Kidney (tissue), 14 donors: Measurements from ENCODE around the gene SGCB. TPM values are rescaled to one million over a fixed set of nuclear protein-coding genes. Genes with fewer than 3 reads are reported as not detected.

Source experiments
- DNase-seq, 5 donors: peaks; one replicate each; pipeline ENCODE4 v3.0.0-alpha.2; 2013 to 2020
- FAIRE-seq: peaks from 2 replicates; lab custom pipeline; 2012; peaks lifted over from hg19 to GRCh38; lab: Jason Lieb, UNC
- H3K27ac ChIP-seq, 2 donors: one replicate each; pipeline ENCODE4 v1.7.0; 2013; ENCODE audit warnings: low read depth in 2 of 2, low read length in 2 of 2, inconsistent platforms in 1 of 2
- H3K27me3 ChIP-seq: one replicate; pipeline ENCODE4 v1.7.1; 2013; ENCODE audit warnings: low read length, inconsistent platforms; ENCODE audit not compliant: control insufficient read depth, insufficient read depth
- H3K36me3 ChIP-seq, 3 donors: one replicate each; pipeline versions ENCODE4 v1.7.0 to v1.7.1; 2013; ENCODE audit warnings: low read length in 3 of 3, control low read depth in 1 of 3, inconsistent platforms in 1 of 3; ENCODE audit not compliant: insufficient read depth in 3 of 3, control insufficient read depth in 2 of 3
- H3K4me1 ChIP-seq, 3 donors: one replicate each; pipeline versions ENCODE4 v1.7.0 to v1.7.1; 2013; ENCODE audit warnings: low read length in 3 of 3, inconsistent platforms in 1 of 3, low read depth in 1 of 3; ENCODE audit not compliant: control insufficient read depth in 2 of 3, insufficient read depth in 2 of 3
- H3K4me3 ChIP-seq, 3 donors: one replicate each; pipeline versions ENCODE4 v1.7.0 to v1.8.1; 2013; ENCODE audit warnings: low read length in 3 of 3, control low read depth in 1 of 3, inconsistent platforms in 1 of 3
- H3K9ac ChIP-seq, 3 donors: one replicate each; pipeline versions ENCODE4 v1.7.0 to v1.7.1; 2013; ENCODE audit warnings: low read length in 3 of 3, control low read depth in 1 of 3, inconsistent platforms in 1 of 3
- H3K9me3 ChIP-seq, 3 donors: one replicate each; pipeline versions ENCODE4 v1.7.0 to v1.7.1; 2013; ENCODE audit warnings: low read length in 3 of 3, control low read depth in 1 of 3, inconsistent platforms in 1 of 3; ENCODE audit not compliant: control insufficient read depth in 2 of 3, insufficient read depth in 1 of 3
- intact Hi-C: fragments of 100-400 bp; cut with DNase I; formaldehyde crosslinking; loops from one replicate; pipeline ENCODE4 v1.11.1; 2022
- polyA plus RNA-seq: library from polyadenylated mRNA; stranded (reverse); fragments of 350-450 nt; fragmentation: Illumina TruSeq; extraction: RNeasy Lipid Tissue Mini Kit (QIAGEN cat#74804); gene quantifications from one replicate; pipeline ENCODE4 v1.2.3, GENCODE V29; 2014; ENCODE audit warnings: low read depth, low replicate concordance; ENCODE audit not compliant: insufficient read depth
- total RNA-seq: library from RNA; stranded (reverse); fragmentation: NEBNext Ultra II Directional; extraction: Animal tissue kit (Norgen Biotek cat#: 25700); gene quantifications from one replicate; pipeline ENCODE4 v1.2.1, GENCODE V29; 2021
- TF ChIP-seq, protein P1 (sequence below): IDR thresholded peaks from 3 replicates; pipeline ENCODE4 v1.5.1; 2012; ENCODE audit warnings: mild to moderate bottlenecking, moderate library complexity, borderline replicate concordance; ENCODE audit not compliant: insufficient read depth; ENCODE audit errors: extremely low read depth
- donor health status: control.
- donor health status: control.
- donor health status: control.
- donor health status: control.
- donor health status: control.
- donor health status: DM: yes; HTN: yes; CAD: no.
- donor health status: Normal renal cell carcinoma (clear cell type).

Gene SGCB
- total and polyA plus RNA-seq, 2 donors from 2014 or later = 30.7 to 43.9 TPM

DNA sequence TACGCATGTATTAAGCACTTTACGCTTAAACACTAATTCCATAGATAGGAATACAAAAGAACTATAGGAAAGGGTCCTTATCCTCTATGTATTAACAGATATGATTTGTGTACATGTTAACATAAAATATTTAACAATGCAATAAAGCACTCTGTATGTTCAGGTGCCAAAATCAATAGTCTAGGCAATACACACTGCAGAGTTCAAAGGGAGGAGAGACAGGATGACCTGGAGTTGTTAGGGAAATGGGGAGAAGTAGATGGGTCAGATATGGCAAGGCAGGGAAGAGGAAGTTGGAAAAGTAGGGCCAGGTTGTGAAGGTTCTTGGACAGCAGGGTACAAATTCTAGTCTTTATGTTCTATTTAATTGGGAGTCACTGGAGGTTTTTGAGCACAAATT, 2.9 kb downstream of the SGCB start:
- intact Hi-C loops = no loop called here
- H3K9me3 ChIP-seq = no peaks in the 10 kb centered on the region

DNA sequence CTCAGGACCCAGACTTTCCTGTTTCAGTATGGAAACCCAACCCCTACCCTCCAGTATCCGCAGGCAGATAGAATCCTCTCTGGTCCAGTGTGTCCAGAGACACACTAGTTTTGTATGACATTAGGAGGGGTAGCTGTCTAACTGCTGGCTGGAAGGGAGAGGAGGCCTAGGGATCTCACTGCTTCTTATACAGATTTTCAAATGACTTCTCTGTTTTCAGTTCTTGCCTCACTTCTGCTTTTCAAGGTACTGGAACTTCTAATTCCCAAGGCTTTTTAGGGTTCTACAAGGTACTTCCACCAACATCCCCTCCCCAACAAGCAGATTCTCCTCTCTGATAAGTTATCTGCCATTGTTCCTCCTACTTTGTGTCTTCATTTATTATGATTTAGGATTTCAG, 6.1 kb downstream of the SGCB start:
- H3K27ac ChIP-seq = no peak overlapping the region
- no peak for DNase-seq
- no peaks in the 10 kb centered on the region for H3K9me3 ChIP-seq
- H3K4me1 ChIP-seq = peaks cover 0 to 4% (median 0%) of the 10 kb centered on the region in 3 donors
- no peak overlapping the region for H3K9ac ChIP-seq
- H3K4me3 ChIP-seq = no peak overlapping the region
- no peaks in the 10 kb centered on the region for H3K27me3 ChIP-seq
- H3K36me3 ChIP-seq = peaks cover 0 to 6% (median 2%) of the 10 kb centered on the region in 3 donors
- TF ChIP-seq, protein P1, sequence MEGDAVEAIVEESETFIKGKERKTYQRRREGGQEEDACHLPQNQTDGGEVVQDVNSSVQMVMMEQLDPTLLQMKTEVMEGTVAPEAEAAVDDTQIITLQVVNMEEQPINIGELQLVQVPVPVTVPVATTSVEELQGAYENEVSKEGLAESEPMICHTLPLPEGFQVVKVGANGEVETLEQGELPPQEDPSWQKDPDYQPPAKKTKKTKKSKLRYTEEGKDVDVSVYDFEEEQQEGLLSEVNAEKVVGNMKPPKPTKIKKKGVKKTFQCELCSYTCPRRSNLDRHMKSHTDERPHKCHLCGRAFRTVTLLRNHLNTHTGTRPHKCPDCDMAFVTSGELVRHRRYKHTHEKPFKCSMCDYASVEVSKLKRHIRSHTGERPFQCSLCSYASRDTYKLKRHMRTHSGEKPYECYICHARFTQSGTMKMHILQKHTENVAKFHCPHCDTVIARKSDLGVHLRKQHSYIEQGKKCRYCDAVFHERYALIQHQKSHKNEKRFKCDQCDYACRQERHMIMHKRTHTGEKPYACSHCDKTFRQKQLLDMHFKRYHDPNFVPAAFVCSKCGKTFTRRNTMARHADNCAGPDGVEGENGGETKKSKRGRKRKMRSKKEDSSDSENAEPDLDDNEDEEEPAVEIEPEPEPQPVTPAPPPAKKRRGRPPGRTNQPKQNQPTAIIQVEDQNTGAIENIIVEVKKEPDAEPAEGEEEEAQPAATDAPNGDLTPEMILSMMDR = no peak
- intact Hi-C loops = no loop called here
- no peak for FAIRE-seq

More for the DNA sequence above, 2.9 kb downstream of the SGCB start:
- no peak overlapping the region for H3K4me3 ChIP-seq
- no peak overlapping the region for H3K27ac ChIP-seq
- FAIRE-seq (no peak), DNase-seq (no peak)
- H3K27me3 ChIP-seq = no peaks in the 10 kb centered on the region
- peaks cover 0 to 7% (median 0%) of the 10 kb centered on the region in 3 donors for H3K4me1 ChIP-seq
- H3K9ac ChIP-seq = no peak overlapping the region
- peaks cover 0 to 2% (median 0%) of the 10 kb centered on the region in 3 donors for H3K36me3 ChIP-seq
- TF ChIP-seq, protein P1 = no peak

DNA sequence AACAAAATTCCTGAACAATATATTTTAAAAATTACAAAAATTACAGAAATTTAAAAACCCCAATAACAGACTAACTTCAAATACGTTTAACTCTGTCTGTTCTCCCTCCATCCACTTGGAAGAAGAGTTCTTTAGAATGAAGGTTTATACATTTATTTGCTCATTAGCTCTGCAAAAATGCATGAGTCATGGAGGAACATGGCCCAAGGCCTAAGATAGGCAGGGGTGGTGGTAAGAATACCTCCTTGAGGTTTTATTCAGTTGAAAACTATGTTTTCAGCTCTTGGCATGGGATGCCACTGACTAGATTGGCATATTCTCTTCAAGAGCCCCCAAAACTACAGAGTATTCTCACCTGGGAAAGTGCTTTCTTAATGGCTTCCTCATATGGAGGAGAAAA, 9.1 kb downstream of the SGCB start:
- intact Hi-C loops = no loop called here
- Histone ChIP-seq H3K27ac (no peak overlapping the region), H3K9me3 (no peaks in the 10 kb centered on the region), H3K27me3 (no peaks in the 10 kb centered on the region), H3K36me3 (peaks cover under 1 to 6% (median 3%) of the 10 kb centered on the region in 3 donors), H3K9ac (no peak overlapping the region), H3K4me1 (no peaks in the 10 kb centered on the region), H3K4me3 (no peak overlapping the region)
- no peak for FAIRE-seq
- TF ChIP-seq, protein P1 = no peak
- no peak for DNase-seq
